22Rv1 (cell line): ENCODE measurements around the gene CHL1.

Experiments
- CTCF ChIP-seq: fragments of 450-650 bp; IDR thresholded peaks from 2 replicates; pipeline ENCODE4 v1.5.1; 2017; ENCODE audit warnings: mild to moderate bottlenecking
- ZFX ChIP-seq: fragments of 450-650 bp; IDR thresholded peaks from 2 replicates; pipeline ENCODE4 v1.6.1; 2017; ENCODE audit warnings: antibody characterized with exemption, borderline replicate concordance

DNA sequence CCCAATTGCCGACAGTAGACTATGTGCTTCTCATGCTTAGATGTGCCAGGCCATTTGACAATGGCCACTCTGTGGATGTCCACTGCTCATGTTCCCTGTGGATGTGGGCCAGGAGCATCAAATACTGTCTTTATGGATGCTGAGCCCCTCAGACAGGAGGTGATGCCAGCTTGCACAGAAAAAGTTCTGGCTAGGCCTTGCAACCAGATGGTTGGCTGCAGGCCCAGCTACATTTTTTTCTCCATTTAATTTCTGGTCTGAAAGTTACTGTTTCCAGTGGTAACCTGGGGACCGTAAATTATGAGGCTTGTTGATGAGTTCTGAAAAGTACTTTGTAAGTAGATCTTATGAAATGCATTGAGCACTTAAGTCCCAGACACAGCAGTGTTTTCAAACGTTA is 228.5 kb downstream of the CHL1 start:
- TF ChIP-seq CTCF: no peak
- TF ChIP-seq ZFX: no peak
